ES-I3 (cell line): ENCODE measurements around the gene SESN1.
"Not testable (repeated sequence)": the region's sequence is repeated elsewhere in the genome, so short reads cannot be mapped to it uniquely, and the experiment has no call there.

Source experiments
- H3K36me3 ChIP-seq: 2 replicates; pipeline ENCODE4 v1.6.1; 2013; ENCODE audit warnings: mild to moderate bottlenecking, low read length, control low read depth, moderate library complexity; ENCODE audit not compliant: insufficient read depth
- H3K4me1 ChIP-seq: 2 replicates; pipeline ENCODE4 v1.6.1; 2013; ENCODE audit warnings: mild to moderate bottlenecking, control low read depth, low read length; ENCODE audit not compliant: insufficient read depth
- H3K9ac ChIP-seq: 2 replicates; pipeline ENCODE4 v1.6.1; 2013; ENCODE audit warnings: low read depth, mild to moderate bottlenecking, low read length, moderate library complexity
- H3K9me3 ChIP-seq: 2 replicates; pipeline ENCODE4 v1.6.1; 2013; ENCODE audit warnings: mild to moderate bottlenecking, low read length, moderate library complexity; ENCODE audit not compliant: control insufficient read depth, insufficient read depth

SESN1 gene

GRCh38 chr6:109000289-109000688 lies 94.4 kb downstream of the SESN1 start:
- no peaks in the 10 kb centered on the region for H3K9me3 ChIP-seq
- no peak overlapping the region for H3K9ac ChIP-seq
- no peaks in the 10 kb centered on the region for H3K4me1 ChIP-seq
- H3K36me3 ChIP-seq: peaks cover 7% of the 10 kb centered on the region

DNA sequence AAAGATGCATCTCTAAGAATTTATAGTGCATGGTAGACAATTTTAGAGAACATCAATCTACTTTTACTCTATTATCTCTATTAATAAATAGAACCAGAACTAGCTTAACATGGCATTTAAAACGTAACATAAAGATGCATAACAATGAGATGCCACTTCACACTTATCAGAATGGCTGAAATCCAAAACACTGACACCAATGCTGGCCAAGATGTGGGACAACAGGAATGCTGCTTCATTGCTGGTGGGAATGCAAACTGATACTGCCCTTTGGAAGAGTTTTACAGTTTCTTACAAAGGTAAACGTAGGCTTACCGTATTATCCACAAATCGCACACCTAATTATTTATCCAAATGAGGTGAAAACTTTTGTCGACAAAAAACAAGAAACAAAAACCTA lies 95.2 kb downstream of the SESN1 start:
- H3K9me3 ChIP-seq: no peaks in the 10 kb centered on the region
- no peaks in the 10 kb centered on the region for H3K4me1 ChIP-seq
- H3K9ac ChIP-seq: no peak overlapping the region
- H3K36me3 ChIP-seq: peaks cover 7% of the 10 kb centered on the region

DNA sequence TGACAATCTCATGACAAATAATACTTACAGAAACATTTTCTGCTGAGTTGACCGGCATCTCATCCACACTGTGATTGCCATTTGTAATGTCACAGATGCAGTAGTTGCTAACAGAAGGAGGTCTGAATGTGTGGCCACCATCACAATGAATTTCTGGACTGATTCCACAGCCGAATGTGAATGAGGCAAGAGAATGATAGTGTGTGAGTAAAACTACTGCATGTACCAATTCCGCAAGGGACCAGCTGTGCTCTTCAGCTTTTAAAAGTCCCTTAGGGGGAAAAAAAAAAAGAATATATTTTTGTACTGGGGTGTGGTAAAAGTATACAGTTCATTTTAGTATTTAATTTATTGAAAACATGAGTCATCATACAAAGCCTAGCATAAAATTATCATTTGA lies 96.2 kb downstream of the SESN1 start:
- no peak overlapping the region for H3K9ac ChIP-seq
- H3K9me3 ChIP-seq: no peaks in the 10 kb centered on the region
- H3K4me1 ChIP-seq: no peaks in the 10 kb centered on the region
- H3K36me3 ChIP-seq: peaks cover 10% of the 10 kb centered on the region

DNA sequence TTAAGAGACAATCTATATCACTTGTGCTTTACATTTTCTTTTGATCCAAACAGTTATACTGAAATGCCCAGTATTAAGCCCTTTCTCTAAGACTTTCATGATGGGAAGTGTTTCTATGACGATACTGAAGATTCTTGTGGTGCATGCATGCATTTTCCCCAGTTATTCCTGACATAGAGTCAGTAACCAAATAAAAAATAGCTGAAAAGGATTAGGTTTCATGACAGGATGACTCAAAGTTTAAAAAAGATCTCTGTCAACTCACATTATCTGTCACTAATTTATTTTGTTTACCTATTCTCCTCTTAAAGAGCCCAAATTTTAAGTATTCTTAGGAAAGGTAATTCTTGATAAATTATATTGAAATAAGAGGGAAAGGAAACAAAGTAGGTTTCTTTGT lies 98.4 kb downstream of the SESN1 start:
- no peaks in the 10 kb centered on the region for H3K4me1 ChIP-seq
- no peak overlapping the region for H3K9ac ChIP-seq
- H3K36me3 ChIP-seq: peaks cover 11% of the 10 kb centered on the region
- H3K9me3 ChIP-seq: no peaks in the 10 kb centered on the region

DNA sequence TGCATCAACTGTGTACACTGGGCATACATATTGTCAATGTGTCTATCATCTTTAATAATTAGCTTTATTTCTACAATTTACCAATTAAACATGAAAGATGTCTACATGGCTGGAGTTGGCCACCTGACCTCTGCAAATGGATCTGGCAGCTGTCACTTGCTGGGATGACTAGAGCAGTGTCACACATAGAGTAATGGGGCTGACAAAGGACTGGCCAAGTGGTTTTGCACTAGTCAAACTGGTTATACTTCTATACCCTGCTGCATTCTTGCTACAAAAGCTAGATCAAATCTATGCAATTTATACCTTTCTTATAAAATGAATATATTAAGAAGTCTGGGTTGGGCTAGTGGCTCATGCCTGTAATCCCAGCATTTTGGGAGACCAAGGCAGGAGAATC lies 99.3 kb downstream of the SESN1 start:
- H3K9ac ChIP-seq: no peak overlapping the region
- H3K9me3 ChIP-seq: no peaks in the 10 kb centered on the region
- peaks cover 11% of the 10 kb centered on the region for H3K36me3 ChIP-seq
- H3K4me1 ChIP-seq: no peaks in the 10 kb centered on the region

DNA sequence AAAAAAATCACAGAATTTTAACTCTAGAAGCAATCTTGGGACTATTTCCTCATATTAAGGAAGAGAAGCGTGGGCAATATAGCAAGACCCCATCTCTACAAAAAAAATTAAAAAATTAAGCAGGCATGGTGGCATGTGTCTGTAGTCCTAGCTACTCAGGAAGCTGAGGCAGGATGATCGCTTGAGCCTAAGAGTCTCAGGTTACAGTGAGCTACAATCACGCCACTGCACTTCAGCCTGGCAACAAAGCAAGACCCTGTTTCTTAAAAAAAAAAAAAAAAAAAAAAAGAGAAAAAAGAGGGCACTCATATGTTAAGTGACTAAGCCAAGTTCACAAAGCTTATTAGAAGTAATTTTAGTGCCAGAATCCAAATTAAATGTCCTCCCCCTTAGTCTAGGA lies 100.8 kb downstream of the SESN1 start:
- H3K36me3 ChIP-seq: peaks cover 15% of the 10 kb centered on the region
- no peaks in the 10 kb centered on the region for H3K4me1 ChIP-seq
- no peak overlapping the region for H3K9ac ChIP-seq
- no peaks in the 10 kb centered on the region for H3K9me3 ChIP-seq

GRCh38 chr6:108989700-108990099 lies 104.9 kb downstream of the SESN1 start:
- H3K9me3 ChIP-seq: no peaks in the 10 kb centered on the region
- H3K36me3 ChIP-seq: peaks cover 16% of the 10 kb centered on the region
- no peak overlapping the region for H3K9ac ChIP-seq
- no peaks in the 10 kb centered on the region for H3K4me1 ChIP-seq

DNA sequence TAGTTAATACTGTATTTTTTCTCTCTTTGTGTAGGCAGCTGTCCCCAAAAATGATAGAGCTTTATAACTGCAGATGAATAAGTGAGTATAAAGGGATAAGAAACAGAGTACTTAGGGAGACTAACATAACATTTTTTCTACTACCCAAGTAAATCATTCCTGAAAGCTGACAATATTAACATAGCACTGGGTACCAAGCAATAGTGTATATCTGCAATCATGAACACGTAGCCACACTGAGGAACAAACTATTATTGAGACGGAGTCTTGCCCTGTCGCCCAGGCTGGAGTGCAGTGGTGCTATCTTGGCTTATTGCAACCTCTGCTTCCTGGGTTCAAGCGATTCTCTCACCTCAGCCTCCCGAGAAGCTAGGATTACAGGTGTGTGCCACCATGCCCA lies 105.9 kb downstream of the SESN1 start:
- Histone ChIP-seq H3K36me3 (peaks cover 13% of the 10 kb centered on the region), H3K9me3 (no peaks in the 10 kb centered on the region), H3K9ac (no peak overlapping the region), H3K4me1 (no peaks in the 10 kb centered on the region)

- Histone ChIP-seq H3K4me1 (no peaks in the 10 kb centered on the region), H3K36me3 (peaks cover 13% of the 10 kb centered on the region)
Measured at GRCh38 chr6:108988296-108988695, 106.3 kb downstream of the SESN1 start.

DNA sequence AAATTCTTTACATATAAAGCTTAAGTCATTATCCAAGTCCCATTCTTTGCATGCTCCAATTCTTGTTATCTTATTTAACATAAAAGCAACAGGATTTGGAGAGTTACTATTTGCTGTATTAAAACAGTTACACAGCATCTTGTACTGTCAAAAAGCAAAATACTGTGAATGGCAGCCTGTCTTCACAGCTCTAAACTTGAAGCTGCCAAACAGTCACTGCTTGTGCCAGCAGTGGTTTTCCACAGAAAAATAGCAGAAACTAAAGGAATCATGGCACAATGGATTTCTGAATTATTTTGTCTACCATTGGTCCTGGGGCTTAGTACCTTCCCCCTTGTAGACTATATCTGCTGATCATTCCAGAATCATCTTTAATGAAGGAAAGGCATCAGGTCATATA lies 107.5 kb downstream of the SESN1 start:
- no peaks in the 10 kb centered on the region for H3K4me1 ChIP-seq
- no peaks in the 10 kb centered on the region for H3K9me3 ChIP-seq
- H3K36me3 ChIP-seq: peaks cover 10% of the 10 kb centered on the region
- H3K9ac ChIP-seq: no peak overlapping the region

More at GRCh38 chr6:108988296-108988695, 106.3 kb downstream of the SESN1 start:
- Histone ChIP-seq H3K9me3 (no peaks in the 10 kb centered on the region), H3K9ac (no peak overlapping the region)

- Histone ChIP-seq H3K36me3 (peaks cover 8% of the 10 kb centered on the region; the same call in 1 of the 2 replicates), H3K4me1 (no peaks in the 10 kb centered on the region), H3K9ac (no peak overlapping the region), H3K9me3 (no peaks in the 10 kb centered on the region)
Measured at GRCh38 chr6:108985301-108985700, 109.3 kb downstream of the SESN1 start.

DNA sequence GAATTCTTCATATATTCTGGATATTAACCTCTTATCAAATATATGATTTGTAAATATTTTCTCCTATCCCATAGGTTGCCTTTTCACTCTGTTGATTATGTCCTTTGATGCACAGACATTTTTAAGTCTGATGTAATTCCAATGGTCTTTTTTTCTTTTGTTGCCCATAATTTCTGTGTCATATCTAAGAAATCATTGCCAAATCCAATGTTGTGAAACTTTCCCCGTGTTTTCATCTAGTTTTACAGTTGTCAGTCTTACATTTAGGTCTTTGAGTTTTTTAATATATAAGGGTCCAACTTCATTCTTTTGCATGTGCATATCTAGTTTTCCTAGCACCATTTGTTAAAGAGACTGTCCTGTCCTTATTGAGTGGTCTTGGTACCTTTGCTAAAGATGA lies 111.5 kb downstream of the SESN1 start:
- Histone ChIP-seq H3K36me3 (0 out of 2 replicates have a peak, but pooled peaks cover under 1% of the 10 kb centered on the region), H3K9me3 (no peaks in the 10 kb centered on the region), H3K4me1 (no peaks in the 10 kb centered on the region), H3K9ac (no peak overlapping the region)

GRCh38 chr6:108982154-108983113 lies 112.2 kb downstream of the SESN1 start:
- no peaks in the 10 kb centered on the region for H3K36me3 ChIP-seq
- H3K4me1 ChIP-seq: no peaks in the 10 kb centered on the region
- no peaks in the 10 kb centered on the region for H3K9me3 ChIP-seq
- H3K9ac ChIP-seq: no peak overlapping the region

GRCh38 chr6:108978638-108979037 lies 116.0 kb downstream of the SESN1 start:
- not testable (repeated sequence) for H3K36me3 ChIP-seq, H3K9me3 ChIP-seq, H3K4me1 ChIP-seq, H3K9ac ChIP-seq

DNA sequence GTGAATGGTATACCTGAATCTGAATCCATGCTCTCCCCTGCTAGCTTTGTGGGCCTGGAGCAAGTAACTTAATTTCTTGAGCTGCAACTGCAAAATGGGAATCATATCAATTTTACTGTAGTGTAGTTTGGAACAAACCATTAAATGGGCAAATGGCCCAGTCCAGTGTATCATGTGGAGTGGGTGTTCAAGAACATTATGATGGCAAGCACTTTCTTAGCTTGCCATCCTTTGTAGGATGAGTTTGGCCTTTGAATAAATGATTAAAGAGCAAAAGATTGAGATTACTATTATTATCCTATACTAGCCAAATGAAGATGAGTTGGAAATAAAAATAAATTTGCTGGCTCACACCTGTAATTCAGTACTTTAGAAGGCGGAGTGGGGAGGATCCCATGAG lies 120.4 kb downstream of the SESN1 start:
- Histone ChIP-seq H3K4me1 (no peaks in the 10 kb centered on the region; the same call in 1 of the 2 replicates), H3K36me3 (no peaks in the 10 kb centered on the region), H3K9ac (no peak overlapping the region), H3K9me3 (no peaks in the 10 kb centered on the region)
